ENCODE data around the gene LRRC43.

Gene LRRC43

DNA sequence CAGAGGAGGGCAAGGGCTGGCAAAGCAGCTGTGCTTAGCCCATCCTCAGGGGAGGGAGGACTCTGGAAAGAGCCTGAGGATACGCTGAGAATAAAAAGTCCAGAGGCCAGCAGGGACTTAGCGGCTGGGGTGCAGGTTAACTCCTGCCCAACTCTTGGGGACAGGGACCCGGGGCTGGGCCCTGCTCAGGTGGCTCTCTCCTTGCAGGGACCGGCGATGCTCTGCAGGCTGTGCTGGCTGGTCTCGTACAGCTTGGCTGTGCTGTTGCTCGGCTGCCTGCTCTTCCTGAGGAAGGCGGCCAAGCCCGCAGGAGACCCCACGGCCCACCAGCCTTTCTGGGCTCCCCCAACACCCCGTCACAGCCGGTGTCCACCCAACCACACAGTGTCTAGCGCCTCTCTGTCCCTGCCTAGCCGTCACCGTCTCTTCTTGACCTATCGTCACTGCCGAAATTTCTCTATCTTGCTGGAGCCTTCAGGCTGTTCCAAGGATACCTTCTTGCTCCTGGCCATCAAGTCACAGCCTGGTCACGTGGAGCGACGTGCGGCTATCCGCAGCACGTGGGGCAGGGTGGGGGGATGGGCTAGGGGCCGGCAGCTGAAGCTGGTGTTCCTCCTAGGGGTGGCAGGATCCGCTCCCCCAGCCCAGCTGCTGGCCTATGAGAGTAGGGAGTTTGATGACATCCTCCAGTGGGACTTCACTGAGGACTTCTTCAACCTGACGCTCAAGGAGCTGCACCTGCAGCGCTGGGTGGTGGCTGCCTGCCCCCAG lies 23.4 kb downstream of the LRRC43 start:
- H3K9me3 ChIP-seq (replicated peaks in 1 of 2; ENCODE audit: control insufficient read depth in 2 of 2, insufficient read depth in 1 of 2, low read depth in 1 of 2, low read length in 2 of 2), result no peaks in the 10 kb centered on the region
- peak overlapping the region; percentile 39 for H2BK5ac ChIP-seq (ENCODE audit: low read length)
- H3K4me2 ChIP-seq (ENCODE audit: insufficient read depth, low read length, poor library complexity, severe bottlenecking), result no peak overlapping the region
- no peak overlapping the region for H2BK120ac ChIP-seq (ENCODE audit: low read depth, low read length)
- DNase-seq (ENCODE audit: low spot score), result no peak
- H2BK12ac ChIP-seq (ENCODE audit: low read length), result no peak overlapping the region
- no peaks in the 10 kb centered on the region for H3K79me1 ChIP-seq (ENCODE audit: low read depth, low read length)
- H3K14ac ChIP-seq (ENCODE audit: low read length), result no peak overlapping the region
- H3K27ac ChIP-seq (replicated peaks; ENCODE audit: low read length), result no peak overlapping the region
- H2AK5ac ChIP-seq (ENCODE audit: low read depth, low read length), result peak overlapping the region; percentile 70
- H2BK15ac ChIP-seq (ENCODE audit: low read length), result peak overlapping the region; percentile 24
- no peak overlapping the region for H4K91ac ChIP-seq (ENCODE audit: low read depth, low read length, poor library complexity)
- no peak overlapping the region for H2AFZ ChIP-seq (ENCODE audit: low read length)
- peak overlapping the region; percentile 60 for H3K9ac ChIP-seq (ENCODE audit: low read depth, low read length, poor library complexity)
- peaks cover 5 to 40% (median 32%) of the 10 kb centered on the region in 3 experiments for H3K27me3 ChIP-seq (ENCODE audit: control insufficient read depth in 3 of 3, insufficient read depth in 3 of 3, low read depth in 1 of 3, low read length in 3 of 3)
- peak overlapping the region; percentile 64 for H3K18ac ChIP-seq (ENCODE audit: low read length)
- no peak overlapping the region for H3K4ac ChIP-seq (ENCODE audit: low read length)
- H4K8ac ChIP-seq (ENCODE audit: low read depth, low read length), result no peak overlapping the region
- H3K23ac ChIP-seq (ENCODE audit: low read depth, low read length, poor library complexity), result peak overlapping the region; percentile 91
- H3K4me3 ChIP-seq (ENCODE audit: low read length in 2 of 2), result no peak overlapping the region
- H3K36me3 ChIP-seq (replicated peaks in 1 of 2; ENCODE audit: control insufficient read depth in 2 of 2, insufficient read depth in 2 of 2, low read length in 2 of 2), result peaks cover 29 to 48% of the 10 kb centered on the region in 2 donors
- H3K4me1 ChIP-seq (ENCODE audit: control insufficient read depth in 2 of 2, insufficient read depth in 1 of 2, low read depth in 1 of 2, low read length in 2 of 2), result peaks cover 0 to 5% of the 10 kb centered on the region in 2 donors
- WGBS, 2 donors (ENCODE audit: extremely low coverage in 2 of 2, insufficient read length in 2 of 2, insufficient replicate concordance in 1 of 2), result no CpG with 5 or more reads among the region's 27 CpGs

DNA sequence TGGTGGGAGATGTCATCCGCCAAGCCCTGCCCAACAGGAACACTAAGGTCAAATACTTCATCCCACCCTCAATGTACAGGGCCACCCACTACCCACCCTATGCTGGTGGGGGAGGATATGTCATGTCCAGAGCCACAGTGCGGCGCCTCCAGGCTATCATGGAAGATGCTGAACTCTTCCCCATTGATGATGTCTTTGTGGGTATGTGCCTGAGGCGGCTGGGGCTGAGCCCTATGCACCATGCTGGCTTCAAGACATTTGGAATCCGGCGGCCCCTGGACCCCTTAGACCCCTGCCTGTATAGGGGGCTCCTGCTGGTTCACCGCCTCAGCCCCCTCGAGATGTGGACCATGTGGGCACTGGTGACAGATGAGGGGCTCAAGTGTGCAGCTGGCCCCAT lies 24.1 kb downstream of the LRRC43 start:
- Histone ChIP-seq H4K91ac (ENCODE audit: low read depth, low read length, poor library complexity) (no peak overlapping the region), H4K8ac (ENCODE audit: low read depth, low read length) (no peak overlapping the region), H3K36me3 (replicated peaks in 1 of 2; ENCODE audit: control insufficient read depth in 2 of 2, insufficient read depth in 2 of 2, low read length in 2 of 2) (peaks cover 29 to 55% of the 10 kb centered on the region in 2 donors), H3K23ac (ENCODE audit: low read depth, low read length, poor library complexity) (peak overlapping the region; percentile 91), H3K27me3 (ENCODE audit: control insufficient read depth in 3 of 3, insufficient read depth in 3 of 3, low read depth in 1 of 3, low read length in 3 of 3) (peaks cover 5 to 34% (median 32%) of the 10 kb centered on the region in 3 experiments), H2AFZ (ENCODE audit: low read length) (no peak overlapping the region), H3K9me3 (replicated peaks in 1 of 2; ENCODE audit: control insufficient read depth in 2 of 2, insufficient read depth in 1 of 2, low read depth in 1 of 2, low read length in 2 of 2) (no peaks in the 10 kb centered on the region), H3K4me3 (ENCODE audit: low read length in 2 of 2) (no peak overlapping the region), H2BK120ac (ENCODE audit: low read depth, low read length) (no peak overlapping the region), H3K14ac (ENCODE audit: low read length) (no peak overlapping the region), H2BK15ac (ENCODE audit: low read length) (no peak overlapping the region), H2BK5ac (ENCODE audit: low read length) (no peak overlapping the region), H3K4ac (ENCODE audit: low read length) (no peak overlapping the region), H2BK12ac (ENCODE audit: low read length) (no peak overlapping the region), H3K27ac (replicated peaks; ENCODE audit: low read length) (no peak overlapping the region), H3K4me1 (ENCODE audit: control insufficient read depth in 2 of 2, insufficient read depth in 1 of 2, low read depth in 1 of 2, low read length in 2 of 2) (peaks cover 0 to 5% of the 10 kb centered on the region in 2 donors), H3K9ac (ENCODE audit: low read depth, low read length, poor library complexity) (peak overlapping the region; percentile 44), H2AK5ac (ENCODE audit: low read depth, low read length) (no peak overlapping the region), H3K79me1 (ENCODE audit: low read depth, low read length) (no peaks in the 10 kb centered on the region), H3K4me2 (ENCODE audit: insufficient read depth, low read length, poor library complexity, severe bottlenecking) (no peak overlapping the region), H3K18ac (ENCODE audit: low read length) (no peak overlapping the region)
- WGBS, 2 donors (ENCODE audit: extremely low coverage in 2 of 2, insufficient read length in 2 of 2, insufficient replicate concordance in 1 of 2), result no CpG with 5 or more reads among the region's 8 CpGs
- DNase-seq (ENCODE audit: low spot score), result no peak

- Histone ChIP-seq H2AK5ac (ENCODE audit: low read depth, low read length) (no peak overlapping the region), H3K79me1 (ENCODE audit: low read depth, low read length) (no peaks in the 10 kb centered on the region), H3K27me3 (ENCODE audit: control insufficient read depth in 3 of 3, insufficient read depth in 3 of 3, low read depth in 1 of 3, low read length in 3 of 3) (peaks cover 5 to 32% (median 30%) of the 10 kb centered on the region in 3 experiments), H3K9me3 (replicated peaks in 1 of 2; ENCODE audit: control insufficient read depth in 2 of 2, insufficient read depth in 1 of 2, low read depth in 1 of 2, low read length in 2 of 2) (no peaks in the 10 kb centered on the region), H3K27ac (replicated peaks; ENCODE audit: low read length) (no peak overlapping the region), H3K23ac (ENCODE audit: low read depth, low read length, poor library complexity) (no peak overlapping the region), H2BK12ac (ENCODE audit: low read length) (no peak overlapping the region), H2BK120ac (ENCODE audit: low read depth, low read length) (no peak overlapping the region), H4K91ac (ENCODE audit: low read depth, low read length, poor library complexity) (no peak overlapping the region), H3K14ac (ENCODE audit: low read length) (no peak overlapping the region), H4K8ac (ENCODE audit: low read depth, low read length) (no peak overlapping the region), H3K9ac (ENCODE audit: low read depth, low read length, poor library complexity) (no peak overlapping the region), H3K4me2 (ENCODE audit: insufficient read depth, low read length, poor library complexity, severe bottlenecking) (no peak overlapping the region), H3K36me3 (replicated peaks in 1 of 2; ENCODE audit: control insufficient read depth in 2 of 2, insufficient read depth in 2 of 2, low read length in 2 of 2) (peaks cover 29 to 59% of the 10 kb centered on the region in 2 donors), H3K4me1 (ENCODE audit: control insufficient read depth in 2 of 2, insufficient read depth in 1 of 2, low read depth in 1 of 2, low read length in 2 of 2) (peaks cover 0 to 5% of the 10 kb centered on the region in 2 donors), H2BK5ac (ENCODE audit: low read length) (no peak overlapping the region), H3K18ac (ENCODE audit: low read length) (no peak overlapping the region), H2AFZ (ENCODE audit: low read length) (no peak overlapping the region), H3K4ac (ENCODE audit: low read length) (no peak overlapping the region), H2BK15ac (ENCODE audit: low read length) (no peak overlapping the region), H3K4me3 (ENCODE audit: low read length in 2 of 2) (no peak overlapping the region)
- DNase-seq (ENCODE audit: low spot score), result no peak
- no CpG with 5 or more reads among the region's 8 CpGs for WGBS, 2 donors (ENCODE audit: extremely low coverage in 2 of 2, insufficient read length in 2 of 2, insufficient replicate concordance in 1 of 2)
Measured at GRCh38 chr12:122207391-122207790, 24.5 kb downstream of the LRRC43 start.

DNA sequence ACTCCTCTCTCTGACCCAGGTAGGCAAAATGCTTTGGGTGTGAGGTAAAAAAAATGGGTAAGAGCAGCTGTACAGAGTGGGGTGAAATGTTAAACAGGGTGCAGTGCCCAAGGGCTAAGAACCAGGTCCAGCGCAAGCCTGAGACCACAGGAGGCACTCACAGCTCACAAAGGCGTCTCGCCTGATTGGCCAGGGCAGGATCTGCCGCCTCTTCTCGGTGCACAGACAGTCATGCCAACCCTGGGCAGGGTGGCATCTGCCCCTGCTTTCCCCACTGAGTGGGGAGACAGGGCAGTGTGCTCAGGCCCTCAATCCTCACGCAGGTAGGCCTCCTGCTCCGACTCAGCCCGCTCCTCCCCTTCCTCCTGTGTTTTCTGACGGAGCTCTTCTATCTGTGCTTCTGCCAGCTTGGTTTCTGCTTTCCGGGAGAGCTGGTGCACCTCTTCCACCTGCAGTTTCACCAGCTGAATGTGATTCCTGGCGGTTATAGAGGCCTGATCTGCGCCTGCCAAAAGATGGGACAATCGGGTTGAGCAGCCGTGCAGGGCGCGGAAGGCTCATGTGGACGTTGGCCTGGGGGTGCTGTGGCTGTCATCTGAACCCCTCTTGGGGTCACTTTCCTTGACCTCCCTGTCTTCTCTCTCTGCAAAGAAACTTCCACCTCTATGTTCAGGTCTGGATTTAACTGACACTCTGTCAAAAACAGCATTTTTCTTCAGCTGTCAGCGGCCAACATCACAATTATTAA lies 25.3 kb downstream of the LRRC43 start:
- Histone ChIP-seq H3K4ac (ENCODE audit: low read length) (no peak overlapping the region), H3K27ac (replicated peaks; ENCODE audit: low read length) (no peak overlapping the region), H3K4me2 (ENCODE audit: insufficient read depth, low read length, poor library complexity, severe bottlenecking) (no peak overlapping the region), H2BK15ac (ENCODE audit: low read length) (no peak overlapping the region), H2AK5ac (ENCODE audit: low read depth, low read length) (no peak overlapping the region), H2BK5ac (ENCODE audit: low read length) (no peak overlapping the region), H3K23ac (ENCODE audit: low read depth, low read length, poor library complexity) (no peak overlapping the region), H2AFZ (ENCODE audit: low read length) (no peak overlapping the region), H3K9ac (ENCODE audit: low read depth, low read length, poor library complexity) (no peak overlapping the region), H3K4me1 (ENCODE audit: control insufficient read depth in 2 of 2, insufficient read depth in 1 of 2, low read depth in 1 of 2, low read length in 2 of 2) (peaks cover 0 to 5% of the 10 kb centered on the region in 2 donors), H3K36me3 (replicated peaks in 1 of 2; ENCODE audit: control insufficient read depth in 2 of 2, insufficient read depth in 2 of 2, low read length in 2 of 2) (peaks cover 35 to 68% of the 10 kb centered on the region in 2 donors), H3K79me1 (ENCODE audit: low read depth, low read length) (peaks cover 2% of the 10 kb centered on the region), H3K27me3 (ENCODE audit: control insufficient read depth in 3 of 3, insufficient read depth in 3 of 3, low read depth in 1 of 3, low read length in 3 of 3) (peaks cover 5 to 24% (median 22%) of the 10 kb centered on the region in 3 experiments), H3K14ac (ENCODE audit: low read length) (no peak overlapping the region), H4K8ac (ENCODE audit: low read depth, low read length) (no peak overlapping the region), H3K9me3 (replicated peaks in 1 of 2; ENCODE audit: control insufficient read depth in 2 of 2, insufficient read depth in 1 of 2, low read depth in 1 of 2, low read length in 2 of 2) (no peaks in the 10 kb centered on the region), H2BK12ac (ENCODE audit: low read length) (no peak overlapping the region), H2BK120ac (ENCODE audit: low read depth, low read length) (no peak overlapping the region), H3K18ac (ENCODE audit: low read length) (no peak overlapping the region), H4K91ac (ENCODE audit: low read depth, low read length, poor library complexity) (no peak overlapping the region), H3K4me3 (ENCODE audit: low read length in 2 of 2) (no peak overlapping the region)
- no peak for DNase-seq (ENCODE audit: low spot score)
- WGBS, 2 donors (ENCODE audit: extremely low coverage in 2 of 2, insufficient read length in 2 of 2, insufficient replicate concordance in 1 of 2), result no CpG with 5 or more reads among the region's 18 CpGs
